GM23338 (cell line): ENCODE measurements around the gene DOCK1. TPM values are rescaled to one million over a fixed set of nuclear protein-coding genes. Genes with fewer than 3 reads are reported as not detected.

Experiments
- ATAC-seq: fragments of 200-7000 bp; cut with Tn5 transposase; 3 replicates; pipeline ENCODE4 v1.9.1; 2020
- DNase-seq: peaks from one replicate; pipeline ENCODE4 v3.0.0-alpha.2; 2015; ENCODE audit warnings: low spot score
- H2AFZ ChIP-seq: fragments of 200-600 bp; sonication (generic); 2 replicates; pipeline ENCODE4 v1.8.0; 2016; ENCODE audit warnings: antibody characterized with exemption, mild to moderate bottlenecking, moderate library complexity
- H3F3A ChIP-seq: fragments of 200-600 bp; sonication (generic); replicated peaks from 2 replicates; pipeline ENCODE4 v1.8.0; 2017; ENCODE audit warnings: antibody characterized with exemption, mixed run types, low read depth
- H3K27ac ChIP-seq: fragments of 200-600 bp; sonication (generic); 2 replicates; pipeline ENCODE4 v1.6.1; 2016; ENCODE audit warnings: low read depth
- H3K27me3 ChIP-seq: fragments of 200-600 bp; sonication (generic); 2 replicates; pipeline ENCODE4 v1.8.0; 2016; ENCODE audit warnings: mild to moderate bottlenecking, mixed run types, moderate library complexity; ENCODE audit not compliant: insufficient read depth
- H3K36me3 ChIP-seq: fragments of 200-600 bp; sonication (generic); 2 replicates; pipeline ENCODE4 v1.8.0; 2016; ENCODE audit warnings: mild to moderate bottlenecking; ENCODE audit not compliant: insufficient read depth
- H3K4me1 ChIP-seq: fragments of 200-600 bp; sonication (generic); 2 replicates; pipeline ENCODE4 v1.8.0; 2016; ENCODE audit warnings: mild to moderate bottlenecking, moderate library complexity; ENCODE audit not compliant: insufficient read depth
- H3K4me2 ChIP-seq: fragments of 200-600 bp; sonication (generic); 2 replicates; pipeline ENCODE4 v1.7.1; 2017; ENCODE audit warnings: mixed run types
- H3K4me3 ChIP-seq: fragments of 200-600 bp; sonication (generic); 2 replicates; pipeline ENCODE4 v1.6.1; 2016; ENCODE audit warnings: mixed run types
- H3K79me2 ChIP-seq: fragments of 200-600 bp; sonication (generic); replicated peaks from 2 replicates; pipeline ENCODE4 v1.8.0; 2017; ENCODE audit warnings: mild to moderate bottlenecking; ENCODE audit not compliant: insufficient read depth
- H3K9me2 ChIP-seq: fragments of 200-600 bp; sonication (generic); 2 replicates; pipeline ENCODE4 v1.8.0; 2017; ENCODE audit not compliant: insufficient read depth
- H4K20me1 ChIP-seq: fragments of 200-600 bp; sonication (generic); replicated peaks from 2 replicates; pipeline ENCODE4 v1.8.0; 2017; ENCODE audit warnings: mild to moderate bottlenecking; ENCODE audit not compliant: insufficient read depth
- H3K27ac Mint-ChIP-seq: 2 replicates; pipeline ENCODE4 v1.8.0; 2020; ENCODE audit warnings: inconsistent platforms, mild to moderate bottlenecking, moderate library complexity, mixed read lengths
- H3K27me3 Mint-ChIP-seq: 3 replicates; pipeline ENCODE4 v1.8.0; 2022; ENCODE audit warnings: low read depth, mild to moderate bottlenecking, moderate library complexity, mixed read lengths, inconsistent platforms; ENCODE audit not compliant: insufficient read depth, poor library complexity
- H3K36me3 Mint-ChIP-seq: 3 replicates; pipeline ENCODE4 v1.8.0; 2021; ENCODE audit warnings: low read depth, mild to moderate bottlenecking, inconsistent platforms, moderate library complexity, mixed read lengths
- H3K4me1 Mint-ChIP-seq: 3 replicates; pipeline ENCODE4 v1.8.0; 2020; ENCODE audit warnings: mild to moderate bottlenecking, inconsistent platforms, mixed read lengths
- H3K4me3 Mint-ChIP-seq: 3 replicates; pipeline ENCODE4 v1.8.0; 2021; ENCODE audit warnings: moderate library complexity, mild to moderate bottlenecking, inconsistent platforms, mixed read lengths
- H3K9me3 Mint-ChIP-seq: 3 replicates; pipeline ENCODE4 v1.8.0; 2020; ENCODE audit warnings: moderate library complexity, mild to moderate bottlenecking, inconsistent platforms, mixed read lengths
- CTCF ChIP-seq, 2 experiments: fragments of 200-600 bp in 1 of 2; sonication (generic) in 1 of 2; conservative IDR thresholded peaks; 2 replicates each; pipeline versions ENCODE4 v1.5.1 to v1.6.1; 2016 to 2017; ENCODE audit warnings: antibody characterized with exemption in 2 of 2, low read depth in 2 of 2, mild to moderate bottlenecking in 2 of 2, moderate library complexity in 1 of 2
- POLR2AphosphoS5 ChIP-seq: IDR thresholded peaks from 2 replicates; pipeline ENCODE4 v1.6.1; 2016; ENCODE audit warnings: antibody characterized with exemption, low read depth
- ZNF114 ChIP-seq: fragments of 250-450 bp; sonication (Bioruptor Pico); IDR thresholded peaks from 2 replicates; pipeline ENCODE4 v1.5.0; 2020; ENCODE audit warnings: mild to moderate bottlenecking, moderate library complexity
- ZNF331 ChIP-seq: fragments of 250-450 bp; sonication (Bioruptor Pico); IDR thresholded peaks from 2 replicates; pipeline ENCODE4 v1.5.0; 2020; ENCODE audit warnings: low read depth, mild to moderate bottlenecking, moderate library complexity
- polyA plus RNA-seq: library from polyadenylated mRNA; unstranded; fragments of >200 nt; fragmentation: Nextera tagmentation; extraction: Ambion mirVana; gene quantifications from 2 replicates; pipeline ENCODE4 v1.2.1, GENCODE V29; 2016
- total RNA-seq: library from RNA; depleted of rRNA; stranded (reverse); fragments of >200 nt; shearing (Covaris generic); gene quantifications from 2 replicates; pipeline ENCODE4 v1.2.3, GENCODE V29; 2014

Gene DOCK1
- total and polyA plus RNA-seq, 2 experiments from 2014 or later = 13.2 to 55.3 TPM

GRCh38 chr10:127435246-127435645 lies 530.0 kb downstream of the DOCK1 start:
- Histone ChIP-seq H2AFZ (no peak overlapping the region), H3K36me3 (no peaks in the 10 kb centered on the region), H3K9me2 (peaks cover 3% of the 10 kb centered on the region; the same call in 1 of the 2 replicates), H4K20me1 (no peaks in the 10 kb centered on the region), H3K27ac (no peak overlapping the region), H3K79me2 (no peaks in the 10 kb centered on the region), H3K4me3 (no peak overlapping the region), H3K4me1 (no peaks in the 10 kb centered on the region), H3K4me2 (no peak overlapping the region), H3K27me3 (no peaks in the 10 kb centered on the region), H3F3A (no peaks in the 10 kb centered on the region)
- Mint-ChIP-seq H3K27me3 (peaks cover 3% of the 10 kb centered on the region), H3K9me3 (peaks cover 17% of the 10 kb centered on the region; the same call in 2 of the 3 replicates), H3K36me3 (peaks cover 66% of the 10 kb centered on the region), H3K4me3 (no peak overlapping the region), H3K4me1 (peaks cover 1% of the 10 kb centered on the region; the same call in 1 of the 3 replicates), H3K27ac (no peak overlapping the region; the same call in 1 of the 2 replicates)
- TF ChIP-seq POLR2AphosphoS5 = no peak
- ATAC-seq (no peak), DNase-seq (no peak)

- H3K36me3 Mint-ChIP-seq = peaks cover 62% of the 10 kb centered on the region
- H3F3A ChIP-seq = no peaks in the 10 kb centered on the region
Observed at GRCh38 chr10:127440371-127440770, 535.1 kb downstream of the DOCK1 start.

More at GRCh38 chr10:127440371-127440770, 535.1 kb downstream of the DOCK1 start:
- Mint-ChIP-seq H3K4me3 (no peak overlapping the region), H3K4me1 (peaks cover 23% of the 10 kb centered on the region), H3K27me3 (peaks cover 14% of the 10 kb centered on the region), H3K9me3 (peaks cover 28% of the 10 kb centered on the region), H3K27ac (no peak overlapping the region)
- peaks cover 9% of the 10 kb centered on the region; the same call in 1 of the 2 replicates for H3K4me1 ChIP-seq
- ATAC-seq (no peak), DNase-seq (no peak)
- no peak overlapping the region for H3K4me2 ChIP-seq
- 0 out of 2 replicates have a peak, but pooled peaks cover 3% of the 10 kb centered on the region for H3K9me2 ChIP-seq
- no peaks in the 10 kb centered on the region for H3K36me3 ChIP-seq
- no peaks in the 10 kb centered on the region for H4K20me1 ChIP-seq
- TF ChIP-seq ZNF331 (CRISPR knock-in tag) (no peak), CTCF (conservative IDR thresholded peaks at IDR 0.05; ENCODE audit: low read depth in 2 of 2) (no peak), ZNF114 (CRISPR knock-in tag) (no peak), POLR2AphosphoS5 (no peak)
- H3K27me3 ChIP-seq = no peaks in the 10 kb centered on the region
- H3K27ac ChIP-seq = no peak overlapping the region
- H2AFZ ChIP-seq = no peak overlapping the region
- H3K79me2 ChIP-seq = no peaks in the 10 kb centered on the region
- no peak overlapping the region for H3K4me3 ChIP-seq
